ENCODE results near the gene ASPG. TPM values are rescaled to one million over a fixed set of nuclear protein-coding genes. Genes with fewer than 3 reads are reported as not detected.

The ASPG gene
- total RNA-seq, 2 experiments from 2014 or later, result not detected

DNA sequence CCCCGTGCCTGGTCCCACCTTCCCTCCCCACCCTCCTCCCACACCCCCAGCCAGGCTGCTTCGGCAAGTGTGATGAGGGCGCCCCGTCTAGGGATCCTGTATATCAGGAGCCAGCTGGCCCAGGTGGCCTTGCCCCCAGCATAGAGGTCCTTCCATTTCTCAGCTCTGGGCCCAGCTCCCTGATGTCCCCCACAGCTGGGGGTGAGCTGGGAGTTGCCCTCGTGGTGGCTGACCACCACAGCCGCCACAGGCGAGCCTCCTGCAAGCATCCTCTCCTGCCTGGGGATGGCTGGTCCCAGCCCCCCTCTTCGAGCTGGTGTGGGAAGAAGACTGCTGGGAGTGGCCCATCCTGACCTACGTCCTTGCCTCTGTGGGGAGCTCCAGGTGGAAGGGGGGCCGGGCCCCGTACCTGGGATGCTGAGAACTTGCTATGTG is 7.4 kb downstream of the ASPG start:
- POLR2A ChIA-PET, result no interaction called here
- DNase-seq, result no peak
- no peaks in the 10 kb centered on the region for H3K27me3 Mint-ChIP-seq
- H3K36me3 Mint-ChIP-seq, result no peaks in the 10 kb centered on the region
- H3K4me3 Mint-ChIP-seq, result no peak overlapping the region
- no peaks in the 10 kb centered on the region for H3K9me3 Mint-ChIP-seq
- H3K4me1 Mint-ChIP-seq, result peaks cover 4% of the 10 kb centered on the region
- no peak overlapping the region for H3K27ac Mint-ChIP-seq
- ATAC-seq (ENCODE audit: low read depth), result no peak

DNA sequence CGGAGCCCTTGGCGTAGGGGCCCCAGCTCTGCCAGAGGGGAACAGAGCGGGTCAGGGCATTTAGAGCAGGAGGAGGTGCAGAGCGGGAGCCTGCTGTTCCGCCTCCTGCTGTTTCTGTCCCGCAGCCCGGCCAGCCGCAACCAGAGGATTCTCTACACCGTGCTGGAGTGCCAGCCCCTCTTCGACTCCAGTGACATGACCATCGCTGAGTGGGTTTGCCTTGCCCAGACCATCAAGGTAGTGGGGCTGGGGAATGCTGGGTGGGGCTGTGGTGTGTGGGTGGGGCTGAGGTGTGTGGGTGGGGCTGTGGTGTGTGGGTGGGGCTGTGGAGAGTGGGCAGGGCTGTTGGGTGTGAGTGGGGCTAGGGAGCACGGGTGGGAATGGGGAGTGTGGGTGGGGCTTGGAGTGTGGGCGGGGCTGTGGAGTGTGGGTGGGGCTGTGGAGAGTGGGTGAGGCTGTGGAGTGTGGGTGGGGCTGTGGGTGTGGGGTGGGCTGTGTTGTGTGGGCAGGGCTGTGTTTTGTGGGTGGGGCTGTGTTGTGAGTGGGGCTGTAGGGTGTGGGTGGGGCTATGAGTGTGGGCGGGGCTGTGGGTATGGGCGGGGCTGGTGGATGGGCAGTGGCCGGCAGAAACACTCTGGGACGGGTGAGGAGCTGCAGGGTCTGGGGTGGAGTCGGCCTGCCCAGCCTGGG is 8.0 kb downstream of the ASPG start:
- Mint-ChIP-seq H3K36me3 (no peaks in the 10 kb centered on the region), H3K4me3 (no peak overlapping the region), H3K4me1 (peaks cover 4% of the 10 kb centered on the region), H3K9me3 (no peaks in the 10 kb centered on the region), H3K27me3 (no peaks in the 10 kb centered on the region), H3K27ac (no peak overlapping the region)
- POLR2A ChIA-PET, result no interaction called here
- ATAC-seq (ENCODE audit: low read depth) (peak; percentile 16), DNase-seq (no peak)

DNA sequence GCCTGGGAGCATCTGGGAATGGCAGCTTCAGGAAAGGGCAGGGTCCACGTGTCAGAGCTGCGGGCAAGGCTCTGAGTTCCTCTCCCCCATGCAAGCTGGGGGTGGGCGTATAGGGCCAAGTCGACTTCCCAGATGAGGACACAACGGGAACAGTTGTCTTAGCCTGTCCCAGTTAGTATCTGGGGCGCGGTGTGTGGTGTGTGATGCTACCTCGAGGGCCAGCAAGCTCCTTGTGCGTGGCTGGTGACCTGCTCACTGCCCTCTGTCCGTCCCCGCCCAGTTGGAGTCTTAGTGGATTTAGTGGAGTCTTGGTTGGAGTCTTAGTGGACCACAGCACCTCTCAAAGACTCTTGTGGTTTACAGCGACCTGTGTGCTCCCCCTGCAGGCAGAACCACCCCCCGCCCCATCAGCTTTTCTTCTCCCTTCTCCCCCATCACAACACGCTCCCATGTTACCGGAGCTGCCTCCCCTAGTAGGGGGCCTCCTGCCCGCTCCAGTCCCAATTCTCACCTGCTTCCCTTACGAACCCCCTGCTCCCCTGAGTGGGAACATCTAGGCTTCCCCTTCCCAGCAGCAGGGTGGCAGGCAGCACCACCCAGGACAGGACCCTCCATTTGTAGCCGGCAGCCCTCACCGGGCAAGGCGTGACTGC is 8.7 kb downstream of the ASPG start:
- Mint-ChIP-seq H3K9me3 (no peaks in the 10 kb centered on the region), H3K27ac (no peak overlapping the region), H3K27me3 (no peaks in the 10 kb centered on the region), H3K4me3 (no peak overlapping the region), H3K4me1 (peaks cover 4% of the 10 kb centered on the region), H3K36me3 (no peaks in the 10 kb centered on the region)
- DNase-seq, result no peak
- POLR2A ChIA-PET, result no interaction called here
- ATAC-seq (ENCODE audit: low read depth), result no peak

DNA sequence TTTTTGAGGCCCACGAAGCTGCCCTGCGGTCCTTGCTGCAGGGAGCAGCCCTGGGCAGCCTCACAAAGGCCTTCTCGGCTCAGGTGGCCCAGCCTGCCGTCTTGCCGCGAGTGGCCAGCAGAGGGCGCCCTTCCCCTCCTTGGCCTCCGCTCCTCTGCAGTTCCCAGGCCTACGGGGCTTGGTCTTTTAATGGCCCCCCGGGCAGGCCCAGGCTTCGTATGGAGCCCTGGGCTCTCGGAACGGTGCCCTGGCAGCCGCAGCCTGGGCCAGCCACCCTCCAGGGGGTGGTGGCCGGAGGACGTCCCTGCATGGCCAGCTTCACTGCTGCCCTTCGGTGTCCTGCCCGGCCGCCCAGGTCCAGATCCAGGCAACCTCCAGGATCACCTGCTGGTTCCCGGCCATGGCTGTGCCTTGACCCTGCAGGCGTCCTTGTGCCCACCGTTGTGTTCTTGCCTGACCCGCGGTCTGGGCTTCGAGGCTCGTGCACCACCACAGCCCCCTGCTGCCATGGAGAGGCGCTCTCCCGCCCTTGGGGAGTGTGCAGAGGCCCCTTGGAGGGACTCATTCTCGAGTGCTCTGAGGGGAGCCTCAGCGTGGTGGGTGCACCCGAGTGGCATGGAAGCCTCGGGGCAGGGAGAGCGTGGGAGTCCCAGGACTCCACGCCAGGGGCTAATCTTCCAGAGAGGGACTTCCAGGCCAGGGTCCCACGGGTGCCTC is 9.4 kb downstream of the ASPG start:
- Mint-ChIP-seq H3K27me3 (no peaks in the 10 kb centered on the region), H3K36me3 (no peaks in the 10 kb centered on the region), H3K4me3 (no peak overlapping the region), H3K9me3 (no peaks in the 10 kb centered on the region), H3K4me1 (peaks cover 4% of the 10 kb centered on the region), H3K27ac (no peak overlapping the region)
- ATAC-seq (ENCODE audit: low read depth) (peak; percentile 69), DNase-seq (peak; percentile 88)
- POLR2A ChIA-PET, result no interaction called here

DNA sequence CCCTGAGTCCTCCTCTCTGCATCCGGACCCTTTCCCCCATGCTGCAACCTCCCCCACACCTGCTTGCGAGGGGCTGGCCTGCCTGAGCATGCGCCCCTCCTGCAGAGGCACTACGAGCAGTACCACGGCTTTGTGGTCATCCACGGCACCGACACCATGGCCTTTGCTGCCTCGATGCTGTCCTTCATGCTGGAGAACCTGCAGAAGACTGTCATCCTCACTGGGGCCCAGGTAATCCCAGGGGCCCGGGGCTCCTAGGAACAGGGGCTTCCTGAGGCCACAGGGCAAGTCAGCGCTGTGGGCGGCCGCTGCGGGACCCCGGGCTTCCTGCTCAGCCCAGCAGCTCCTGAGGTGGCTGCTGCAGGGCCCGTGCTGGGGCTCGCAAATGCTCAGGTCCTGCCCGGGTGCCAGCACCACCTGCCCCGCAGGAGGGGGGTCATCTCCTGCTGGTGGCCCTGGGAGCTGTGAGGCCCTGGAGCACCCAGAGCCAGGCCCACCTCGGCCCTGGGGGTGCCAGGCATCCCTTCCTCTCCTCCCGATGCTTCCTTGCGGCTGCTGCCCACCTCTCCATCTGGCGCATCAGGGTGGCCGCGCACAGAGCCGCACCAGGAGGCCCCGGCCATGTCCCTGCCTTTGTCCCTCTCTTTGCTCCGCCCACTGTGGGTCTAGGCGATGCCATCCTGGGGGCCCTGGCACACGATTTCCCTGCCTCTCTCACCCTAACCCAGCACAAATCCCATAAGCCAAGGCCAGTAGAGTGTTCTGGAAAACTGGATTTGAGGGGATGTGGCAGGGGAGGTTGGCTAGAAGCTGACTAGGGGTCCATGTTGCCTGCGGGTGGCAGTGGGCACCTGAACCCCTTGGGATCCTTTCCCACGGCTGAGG is 10.2 kb downstream of the ASPG start:
- POLR2A ChIA-PET, result no interaction called here
- ATAC-seq (ENCODE audit: low read depth) (no peak), DNase-seq (no peak)
- Mint-ChIP-seq H3K4me3 (no peak overlapping the region), H3K27ac (no peak overlapping the region), H3K9me3 (no peaks in the 10 kb centered on the region), H3K36me3 (no peaks in the 10 kb centered on the region), H3K4me1 (peaks cover 4% of the 10 kb centered on the region), H3K27me3 (no peaks in the 10 kb centered on the region)

- DNase-seq (no peak), ATAC-seq (ENCODE audit: low read depth) (no peak)
- Mint-ChIP-seq H3K27ac (no peak overlapping the region), H3K27me3 (no peaks in the 10 kb centered on the region), H3K9me3 (no peaks in the 10 kb centered on the region), H3K4me3 (no peak overlapping the region), H3K4me1 (peaks cover 4% of the 10 kb centered on the region), H3K36me3 (no peaks in the 10 kb centered on the region)
- POLR2A ChIA-PET, result no interaction called here
Measured at GRCh38 chr14:104096318-104096717, 10.8 kb downstream of the ASPG start.

GRCh38 chr14:104096751-104097700 is 11.5 kb downstream of the ASPG start:
- no peak overlapping the region for H3K4me3 Mint-ChIP-seq
- no peaks in the 10 kb centered on the region for H3K36me3 Mint-ChIP-seq
- no peak overlapping the region for H3K27ac Mint-ChIP-seq
- H3K27me3 Mint-ChIP-seq, result no peaks in the 10 kb centered on the region
- H3K4me1 Mint-ChIP-seq, result peaks cover 4% of the 10 kb centered on the region
- DNase-seq, result no peak
- no peak for ATAC-seq (ENCODE audit: low read depth)
- POLR2A ChIA-PET, result no interaction called here
- no peaks in the 10 kb centered on the region for H3K9me3 Mint-ChIP-seq

- H3K36me3 Mint-ChIP-seq, result no peaks in the 10 kb centered on the region
Measured at GRCh38 chr14:104098272-104099095, 13.0 kb downstream of the ASPG start.

GRCh38 chr14:104099096-104100041 is 13.9 kb downstream of the ASPG start:
- H3K4me1 Mint-ChIP-seq, result peaks cover 2% of the 10 kb centered on the region
- no peaks in the 10 kb centered on the region for H3K27me3 Mint-ChIP-seq
- no peak overlapping the region for H3K27ac Mint-ChIP-seq
- H3K36me3 Mint-ChIP-seq, result no peaks in the 10 kb centered on the region
- POLR2A ChIA-PET, result no interaction called here
- no peak for DNase-seq
- no peak for ATAC-seq (ENCODE audit: low read depth)
- H3K4me3 Mint-ChIP-seq, result no peak overlapping the region
- H3K9me3 Mint-ChIP-seq, result no peaks in the 10 kb centered on the region

More at GRCh38 chr14:104098272-104099095, 13.0 kb downstream of the ASPG start:
- POLR2A ChIA-PET, result no interaction called here
- ATAC-seq (ENCODE audit: low read depth) (no peak), DNase-seq (no peak)
- no peak overlapping the region for H3K27ac Mint-ChIP-seq
- peaks cover 4% of the 10 kb centered on the region for H3K4me1 Mint-ChIP-seq
- no peak overlapping the region for H3K4me3 Mint-ChIP-seq
- no peaks in the 10 kb centered on the region for H3K9me3 Mint-ChIP-seq
- no peaks in the 10 kb centered on the region for H3K27me3 Mint-ChIP-seq

GRCh38 chr14:104100171-104101085 is 14.9 kb downstream of the ASPG start:
- ATAC-seq (ENCODE audit: low read depth) (no peak), DNase-seq (no peak)
- H3K4me3 Mint-ChIP-seq, result no peak overlapping the region
- no peaks in the 10 kb centered on the region for H3K27me3 Mint-ChIP-seq
- no peaks in the 10 kb centered on the region for H3K9me3 Mint-ChIP-seq
- POLR2A ChIA-PET, result no interaction called here
- no peaks in the 10 kb centered on the region for H3K4me1 Mint-ChIP-seq
- no peaks in the 10 kb centered on the region for H3K36me3 Mint-ChIP-seq
- H3K27ac Mint-ChIP-seq, result no peak overlapping the region
